GM23338 (cell line): ENCODE measurements around the gene DPH2. TPM values are rescaled to one million over a fixed set of nuclear protein-coding genes. Genes with fewer than 3 reads are reported as not detected.

ENCODE experiments used
- ATAC-seq: fragments of 200-7000 bp; cut with Tn5 transposase; 3 replicates; pipeline ENCODE4 v1.9.1; 2020
- DNase-seq: peaks from one replicate; pipeline ENCODE4 v3.0.0-alpha.2; 2015; ENCODE audit warnings: low spot score
- H2AFZ ChIP-seq: fragments of 200-600 bp; sonication (generic); 2 replicates; pipeline ENCODE4 v1.8.0; 2016; ENCODE audit warnings: antibody characterized with exemption, mild to moderate bottlenecking, moderate library complexity
- H3F3A ChIP-seq: fragments of 200-600 bp; sonication (generic); replicated peaks from 2 replicates; pipeline ENCODE4 v1.8.0; 2017; ENCODE audit warnings: antibody characterized with exemption, mixed run types, low read depth
- H3K27ac ChIP-seq: fragments of 200-600 bp; sonication (generic); 2 replicates; pipeline ENCODE4 v1.6.1; 2016; ENCODE audit warnings: low read depth
- H3K27me3 ChIP-seq: fragments of 200-600 bp; sonication (generic); 2 replicates; pipeline ENCODE4 v1.8.0; 2016; ENCODE audit warnings: mild to moderate bottlenecking, mixed run types, moderate library complexity; ENCODE audit not compliant: insufficient read depth
- H3K36me3 ChIP-seq: fragments of 200-600 bp; sonication (generic); 2 replicates; pipeline ENCODE4 v1.8.0; 2016; ENCODE audit warnings: mild to moderate bottlenecking; ENCODE audit not compliant: insufficient read depth
- H3K4me1 ChIP-seq: fragments of 200-600 bp; sonication (generic); 2 replicates; pipeline ENCODE4 v1.8.0; 2016; ENCODE audit warnings: mild to moderate bottlenecking, moderate library complexity; ENCODE audit not compliant: insufficient read depth
- H3K4me2 ChIP-seq: fragments of 200-600 bp; sonication (generic); 2 replicates; pipeline ENCODE4 v1.7.1; 2017; ENCODE audit warnings: mixed run types
- H3K4me3 ChIP-seq: fragments of 200-600 bp; sonication (generic); 2 replicates; pipeline ENCODE4 v1.6.1; 2016; ENCODE audit warnings: mixed run types
- H3K79me2 ChIP-seq: fragments of 200-600 bp; sonication (generic); replicated peaks from 2 replicates; pipeline ENCODE4 v1.8.0; 2017; ENCODE audit warnings: mild to moderate bottlenecking; ENCODE audit not compliant: insufficient read depth
- H3K9me2 ChIP-seq: fragments of 200-600 bp; sonication (generic); 2 replicates; pipeline ENCODE4 v1.8.0; 2017; ENCODE audit not compliant: insufficient read depth
- H4K20me1 ChIP-seq: fragments of 200-600 bp; sonication (generic); replicated peaks from 2 replicates; pipeline ENCODE4 v1.8.0; 2017; ENCODE audit warnings: mild to moderate bottlenecking; ENCODE audit not compliant: insufficient read depth
- H3K27ac Mint-ChIP-seq: 2 replicates; pipeline ENCODE4 v1.8.0; 2020; ENCODE audit warnings: inconsistent platforms, mild to moderate bottlenecking, moderate library complexity, mixed read lengths
- H3K27me3 Mint-ChIP-seq: 3 replicates; pipeline ENCODE4 v1.8.0; 2022; ENCODE audit warnings: low read depth, mild to moderate bottlenecking, moderate library complexity, mixed read lengths, inconsistent platforms; ENCODE audit not compliant: insufficient read depth, poor library complexity
- H3K36me3 Mint-ChIP-seq: 3 replicates; pipeline ENCODE4 v1.8.0; 2021; ENCODE audit warnings: low read depth, mild to moderate bottlenecking, inconsistent platforms, moderate library complexity, mixed read lengths
- H3K4me1 Mint-ChIP-seq: 3 replicates; pipeline ENCODE4 v1.8.0; 2020; ENCODE audit warnings: mild to moderate bottlenecking, inconsistent platforms, mixed read lengths
- H3K4me3 Mint-ChIP-seq: 3 replicates; pipeline ENCODE4 v1.8.0; 2021; ENCODE audit warnings: moderate library complexity, mild to moderate bottlenecking, inconsistent platforms, mixed read lengths
- H3K9me3 Mint-ChIP-seq: 3 replicates; pipeline ENCODE4 v1.8.0; 2020; ENCODE audit warnings: moderate library complexity, mild to moderate bottlenecking, inconsistent platforms, mixed read lengths
- JUNB ChIP-seq: IDR thresholded peaks from one replicate; pipeline ENCODE4 v1.6.1; 2016; ENCODE audit warnings: antibody characterized with exemption; ENCODE audit not compliant: unreplicated experiment
- NANOG ChIP-seq: IDR thresholded peaks from 2 replicates; pipeline ENCODE4 v1.6.1; 2016; ENCODE audit warnings: antibody characterized with exemption, borderline replicate concordance
- REST ChIP-seq: IDR thresholded peaks from one replicate; pipeline ENCODE4 v1.6.1; 2018; ENCODE audit warnings: antibody characterized with exemption; ENCODE audit not compliant: unreplicated experiment
- STAT1 ChIP-seq: IDR thresholded peaks from one replicate; pipeline ENCODE4 v1.6.1; 2016; ENCODE audit warnings: antibody characterized with exemption; ENCODE audit not compliant: unreplicated experiment
- ZNF114 ChIP-seq: fragments of 250-450 bp; sonication (Bioruptor Pico); IDR thresholded peaks from 2 replicates; pipeline ENCODE4 v1.5.0; 2020; ENCODE audit warnings: mild to moderate bottlenecking, moderate library complexity
- ZNF462 ChIP-seq: fragments of 250-450 bp; sonication (Bioruptor Pico); IDR thresholded peaks from 2 replicates; pipeline ENCODE4 v1.5.0; 2020; ENCODE audit warnings: mild to moderate bottlenecking, moderate library complexity
- polyA plus RNA-seq: library from polyadenylated mRNA; unstranded; fragments of >200 nt; fragmentation: Nextera tagmentation; extraction: Ambion mirVana; gene quantifications from 2 replicates; pipeline ENCODE4 v1.2.1, GENCODE V29; 2016
- total RNA-seq: library from RNA; depleted of rRNA; stranded (reverse); fragments of >200 nt; shearing (Covaris generic); gene quantifications from 2 replicates; pipeline ENCODE4 v1.2.3, GENCODE V29; 2014
- TF ChIP-seq, protein P1 (sequence below), 2 experiments: fragments of 200-600 bp in 1 of 2; sonication (generic) in 1 of 2; conservative IDR thresholded peaks; 2 replicates each; pipeline versions ENCODE4 v1.5.1 to v1.6.1; 2016 to 2017; ENCODE audit warnings: antibody characterized with exemption in 2 of 2, low read depth in 2 of 2, mild to moderate bottlenecking in 2 of 2, moderate library complexity in 1 of 2

Gene DPH2
- total and polyA plus RNA-seq, 2 experiments from 2014 or later, result 32.1 to 90.3 TPM

GRCh38 chr1:43981636-43982035 lies 11.8 kb downstream of the DPH2 start (continued):
- no peak for TF ChIP-seq ZNF462 (CRISPR knock-in tag)

- Histone ChIP-seq H3K36me3 (0 out of 2 replicates have a peak, but pooled peaks cover 2% of the 10 kb centered on the region), H3K27ac (no peak overlapping the region), H3K4me3 (no peak overlapping the region), H3K4me2 (no peak overlapping the region), H3F3A (peaks cover 19% of the 10 kb centered on the region; the same call in 1 of the 2 replicates), H3K9me2 (no peaks in the 10 kb centered on the region), H3K27me3 (no peaks in the 10 kb centered on the region), H3K4me1 (peaks cover 10% of the 10 kb centered on the region; the same call in 1 of the 2 replicates), H3K79me2 (peaks cover 8% of the 10 kb centered on the region; the same call in 1 of the 2 replicates), H4K20me1 (peaks cover 5% of the 10 kb centered on the region), H2AFZ (no peak overlapping the region)
- Mint-ChIP-seq H3K27me3 (peaks cover 30% of the 10 kb centered on the region), H3K4me1 (peaks cover 25% of the 10 kb centered on the region), H3K9me3 (no peaks in the 10 kb centered on the region), H3K36me3 (peaks cover 48% of the 10 kb centered on the region), H3K27ac (no peak overlapping the region), H3K4me3 (no peak overlapping the region; the same call in 2 of the 3 replicates)
- ATAC-seq (no peak), DNase-seq (no peak)
- TF ChIP-seq STAT1, result no peak
- no peak for TF ChIP-seq JUNB
- no peak for TF ChIP-seq REST
- TF ChIP-seq ZNF114 (CRISPR knock-in tag), result no peak
- TF ChIP-seq NANOG, result no peak
- TF ChIP-seq, protein P1, sequence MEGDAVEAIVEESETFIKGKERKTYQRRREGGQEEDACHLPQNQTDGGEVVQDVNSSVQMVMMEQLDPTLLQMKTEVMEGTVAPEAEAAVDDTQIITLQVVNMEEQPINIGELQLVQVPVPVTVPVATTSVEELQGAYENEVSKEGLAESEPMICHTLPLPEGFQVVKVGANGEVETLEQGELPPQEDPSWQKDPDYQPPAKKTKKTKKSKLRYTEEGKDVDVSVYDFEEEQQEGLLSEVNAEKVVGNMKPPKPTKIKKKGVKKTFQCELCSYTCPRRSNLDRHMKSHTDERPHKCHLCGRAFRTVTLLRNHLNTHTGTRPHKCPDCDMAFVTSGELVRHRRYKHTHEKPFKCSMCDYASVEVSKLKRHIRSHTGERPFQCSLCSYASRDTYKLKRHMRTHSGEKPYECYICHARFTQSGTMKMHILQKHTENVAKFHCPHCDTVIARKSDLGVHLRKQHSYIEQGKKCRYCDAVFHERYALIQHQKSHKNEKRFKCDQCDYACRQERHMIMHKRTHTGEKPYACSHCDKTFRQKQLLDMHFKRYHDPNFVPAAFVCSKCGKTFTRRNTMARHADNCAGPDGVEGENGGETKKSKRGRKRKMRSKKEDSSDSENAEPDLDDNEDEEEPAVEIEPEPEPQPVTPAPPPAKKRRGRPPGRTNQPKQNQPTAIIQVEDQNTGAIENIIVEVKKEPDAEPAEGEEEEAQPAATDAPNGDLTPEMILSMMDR (conservative IDR thresholded peaks at IDR 0.05; ENCODE audit: low read depth in 2 of 2), result no peak
Observed at GRCh38 chr1:43982241-43982640, 12.4 kb downstream of the DPH2 start.
